K562 (cell line): ENCODE data around the gene ICAM3. TPM values are rescaled to one million over a fixed set of nuclear protein-coding genes. Genes with fewer than 3 reads are reported as not detected.

Experiments used
- ATF7 ChIP-seq: fragments of 450-650 bp; IDR thresholded peaks from 2 replicates; pipeline ENCODE4 v1.7.1; 2014; ENCODE audit warnings: mild to moderate bottlenecking, moderate library complexity
- BACH1 ChIP-seq: fragments of 200-800 bp; sonication (Bioruptor generic); IDR thresholded peaks from 2 replicates; pipeline ENCODE4 v1.6.1; 2016; ENCODE audit warnings: missing genetic modification characterization, missing compliant biosample characterization
- BRD9 ChIP-seq: fragments of 450-650 bp; IDR thresholded peaks from 2 replicates; pipeline ENCODE4 v1.6.1; 2018; ENCODE audit warnings: low read depth; ENCODE audit not compliant: partially characterized antibody
- DMBX1 ChIP-seq: fragments of 250-450 bp; sonication (Bioruptor Pico); IDR thresholded peaks from 2 replicates; pipeline ENCODE4 v1.8.0; 2022; ENCODE audit warnings: inconsistent platforms, mild to moderate bottlenecking, moderate library complexity, borderline replicate concordance
- ETS2 ChIP-seq: IDR thresholded peaks from 2 replicates; pipeline ENCODE4 v1.6.1; 2016; ENCODE audit warnings: borderline replicate concordance, missing genetic modification characterization, mild to moderate bottlenecking, moderate library complexity, missing compliant biosample characterization; ENCODE audit not compliant: poor library complexity, severe bottlenecking
- JUND ChIP-seq, 2 experiments: IDR thresholded peaks; 2 replicates in 1 of 2; 3 replicates in 1 of 2; pipeline ENCODE4 v1.6.1; 2011; ENCODE audit warnings: borderline replicate concordance in 2 of 2, low read depth in 2 of 2, low read length in 2 of 2, improper control_type of control experiment in 1 of 2, missing biosample characterization in 1 of 2, missing genetic modification characterization in 1 of 2, missing genetic modification reagents in 1 of 2
- KAT7 ChIP-seq: sonication (generic); formaldehyde crosslinking; IDR thresholded peaks from 2 replicates; pipeline ENCODE4 v1.8.0; 2022; ENCODE audit warnings: missing genetic modification reagents, mild to moderate bottlenecking, borderline replicate concordance
- MED1 ChIP-seq: sonication (generic); formaldehyde crosslinking; IDR thresholded peaks from 2 replicates; pipeline ENCODE4 v1.8.1; 2023; ENCODE audit warnings: missing genetic modification reagents, borderline replicate concordance
- MYC ChIP-seq, 2 experiments: fragments of 250-450 bp in 1 of 2; sonication (Bioruptor Pico) in 1 of 2; IDR thresholded peaks; 2 replicates each; pipeline versions ENCODE4 v1.5.1 to v1.6.1; 2012 to 2021; ENCODE audit warnings: low read depth in 2 of 2, borderline replicate concordance in 1 of 2, improper control_type of control experiment in 1 of 2, low read length in 1 of 2, mild to moderate bottlenecking in 1 of 2, moderate library complexity in 1 of 2
- NCOA4 ChIP-seq: fragments of 450-650 bp; IDR thresholded peaks from 2 replicates; pipeline ENCODE4 v1.6.1; 2018; ENCODE audit warnings: mild to moderate bottlenecking; ENCODE audit not compliant: partially characterized antibody
- NCOR1 ChIP-seq: fragments of 450-650 bp; IDR thresholded peaks from 2 replicates; pipeline ENCODE4 v1.6.1; 2016; ENCODE audit warnings: mild to moderate bottlenecking, moderate library complexity
- NR4A1 ChIP-seq, 2 experiments: fragments of 250-450 bp in 1 of 2; fragments of 450-650 bp in 1 of 2; sonication (Bioruptor Pico) in 1 of 2; IDR thresholded peaks; 2 replicates each; pipeline versions ENCODE4 v1.4.0 to v1.6.1; 2016 to 2020; ENCODE audit warnings: mild to moderate bottlenecking in 2 of 2, missing compliant biosample characterization in 1 of 2, missing genetic modification characterization in 1 of 2, moderate library complexity in 1 of 2
- PURB ChIP-seq: sonication (generic); formaldehyde crosslinking; IDR thresholded peaks from 2 replicates; pipeline ENCODE4 v1.9.0; 2021; ENCODE audit warnings: low read depth, mild to moderate bottlenecking, missing genetic modification reagents
- RAD21 ChIP-seq, 2 experiments: fragments of 250-450 bp in 1 of 2; fragments of 450-650 bp in 1 of 2; sonication (Bioruptor Pico) in 1 of 2; formaldehyde crosslinking in 1 of 2; IDR thresholded peaks in 1 of 2; conservative IDR thresholded peaks in 1 of 2; 2 replicates each; pipeline versions ENCODE4 v1.4.0 to v1.8.0; 2020 to 2022; ENCODE audit warnings: mild to moderate bottlenecking in 2 of 2, moderate library complexity in 1 of 2
- RBM39 ChIP-seq: fragments of 200-400 bp; formaldehyde crosslinking; optimal IDR thresholded peaks from 2 replicates; pipeline ENCODE3; 2018; ENCODE audit warnings: low read depth, low read length
- SIX5 ChIP-seq, 2 experiments: IDR thresholded peaks; 2 replicates each; pipeline ENCODE4 v1.6.1; 2011; ENCODE audit warnings: low read length in 2 of 2, borderline replicate concordance in 1 of 2, low read depth in 1 of 2, mild to moderate bottlenecking in 1 of 2, moderate library complexity in 1 of 2; ENCODE audit not compliant: insufficient read depth in 1 of 2
- SLC30A9 ChIP-seq: fragments of 250-450 bp; sonication (Bioruptor Pico); IDR thresholded peaks from 2 replicates; pipeline ENCODE4 v1.8.0; 2022; ENCODE audit warnings: mild to moderate bottlenecking, moderate library complexity
- STAG1 ChIP-seq: sonication (generic); formaldehyde crosslinking; IDR thresholded peaks from 2 replicates; pipeline ENCODE4 v1.5.0; 2020; ENCODE audit warnings: missing genetic modification reagents, borderline replicate concordance
- TEAD1 ChIP-seq, 2 experiments: fragments of 450-650 bp in 1 of 2; sonication (generic) in 1 of 2; formaldehyde crosslinking; IDR thresholded peaks; 2 replicates each; pipeline versions ENCODE4 v1.4.0 to v1.8.0; 2020 to 2022; ENCODE audit warnings: mild to moderate bottlenecking in 2 of 2, missing genetic modification reagents in 1 of 2
- XRCC3 ChIP-seq: fragments of 450-650 bp; IDR thresholded peaks from 2 replicates; pipeline ENCODE4 v1.6.1; 2017; ENCODE audit warnings: mild to moderate bottlenecking, moderate library complexity
- ZBTB17 ChIP-seq: fragments of 450-650 bp; formaldehyde crosslinking; IDR thresholded peaks from 2 replicates; pipeline ENCODE4 v1.4.0; 2020; ENCODE audit warnings: mild to moderate bottlenecking
- ZFX ChIP-seq: sonication (generic); formaldehyde crosslinking; IDR thresholded peaks from 2 replicates; pipeline ENCODE4 v1.8.0; 2022; ENCODE audit warnings: mild to moderate bottlenecking, missing genetic modification reagents, moderate library complexity
- ZKSCAN8 ChIP-seq: fragments of 200-800 bp; sonication (Bioruptor generic); IDR thresholded peaks from 2 replicates; pipeline ENCODE4 v1.6.1; 2016; ENCODE audit warnings: missing genetic modification characterization, missing compliant biosample characterization
- ZNF146 ChIP-seq: IDR thresholded peaks from one replicate; pipeline ENCODE4 v1.6.1; 2018; ENCODE audit warnings: missing compliant biosample characterization; ENCODE audit not compliant: unreplicated experiment
- ZNF175 ChIP-seq: fragments of 200-800 bp; sonication (Bioruptor generic); IDR thresholded peaks from 2 replicates; pipeline ENCODE4 v1.6.1; 2016; ENCODE audit warnings: low read depth, mild to moderate bottlenecking, missing genetic modification characterization, missing compliant biosample characterization
- ZNF316 ChIP-seq: fragments of 450-650 bp; IDR thresholded peaks from 2 replicates; pipeline ENCODE4 v1.6.1; 2016
- ZNF511 ChIP-seq: sonication (generic); formaldehyde crosslinking; IDR thresholded peaks from 2 replicates; pipeline ENCODE4 v1.8.0; 2022; ENCODE audit warnings: mild to moderate bottlenecking, missing genetic modification reagents
- ZNF778 ChIP-seq: fragments of 450-650 bp; formaldehyde crosslinking; IDR thresholded peaks from 2 replicates; pipeline ENCODE4 v1.4.0; 2020; ENCODE audit warnings: mild to moderate bottlenecking, moderate library complexity
- polyA plus RNA-seq, 8 experiments: library from polyadenylated mRNA; depleted of rRNA in 4 of 8; stranded (reverse) in 5 of 8; unstranded in 3 of 8; fragments of >200 nt; fragmentation: Nextera tagmentation in 2 of 8; fragmentation: Illumina TruSeq in 1 of 8; extraction: Ambion mirVana in 2 of 8; extraction: Trizol in 1 of 8; gene quantifications; 2 replicates each; pipeline versions ENCODE4 v1.2.1 to v1.2.3, GENCODE V29; 2011 to 2014; ENCODE audit warnings: inconsistent platforms in 1 of 8, missing spikeins in 1 of 8
- total RNA-seq, 7 experiments: library from RNA; depleted of rRNA in 6 of 7; stranded (reverse); fragments of >200 nt in 6 of 7; fragmentation: Illumina TruSeq in 2 of 7; extraction: Trizol in 2 of 7; gene quantifications; 2 replicates each; pipeline versions ENCODE4 v1.2.1 to v1.2.3, GENCODE V29; 2011 to 2021; ENCODE audit warnings: low replicate concordance in 1 of 7

The ICAM3 gene
- total and polyA plus RNA-seq, 9 of the 15 experiments (the other 6 are each of a cell fraction or from before 2014, with no cell fraction given) = 6.5 to 39.5 (median 24.2) TPM

DNA sequence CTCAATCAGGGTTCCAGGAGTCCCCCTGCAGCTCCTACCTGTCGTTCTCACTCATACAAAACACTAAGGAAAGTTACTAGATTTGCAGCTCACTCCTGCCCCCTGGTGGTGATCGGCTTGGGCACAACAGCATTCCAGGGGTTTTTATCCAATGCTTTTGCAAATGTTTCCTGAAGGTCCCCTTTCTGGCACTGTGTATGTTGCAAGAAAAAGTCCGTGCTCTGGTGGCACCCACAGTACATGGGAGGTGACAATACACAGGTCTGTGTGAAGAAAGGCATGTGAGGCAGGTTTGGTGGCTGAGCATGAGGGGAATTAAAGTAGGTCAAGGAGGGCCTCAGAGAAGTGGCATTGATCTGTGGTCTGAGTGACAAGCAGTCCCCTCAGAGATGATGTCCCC lies 49.5 kb upstream of the ICAM3 start (continued):
- peak; percentile 34; the same call in 1 of the 2 replicates for TF ChIP-seq KAT7
- TF ChIP-seq BACH1 (tag) = no peak
- TF ChIP-seq MED1 = no peak
- no peak for TF ChIP-seq ETS2 (tag)
- no peak for TF ChIP-seq NR4A1 (CRISPR knock-in tag; IDR thresholded peaks at IDR 0.05)
- TF ChIP-seq NR4A1 (tag; IDR thresholded peaks at IDR 0.05) = no peak
- no peak for TF ChIP-seq XRCC3
- TF ChIP-seq SIX5 (IDR thresholded peaks at IDR 0.05; ENCODE audit: borderline replicate concordance in 1 of 2, insufficient read depth in 1 of 2, low read depth in 1 of 2, low read length in 2 of 2) = no peak
- no peak for TF ChIP-seq ATF7
- TF ChIP-seq TEAD1 (CRISPR knock-in tag; IDR thresholded peaks at IDR 0.05) = peak in 1 of 2 experiments; percentile 97; a peak in 2 of 4 replicates
- no peak for TF ChIP-seq ZNF175 (CRISPR knock-in tag)
- no peak for TF ChIP-seq NCOA4
- TF ChIP-seq ZNF511 (CRISPR knock-in tag) = no peak
- TF ChIP-seq JUND (IDR thresholded peaks at IDR 0.05; ENCODE audit: borderline replicate concordance, low read depth, low read length) = 0 out of 2 replicates have a peak, but pooled peaks have one; percentile 42
- no peak; the same call in 2 of the 3 replicates for TF ChIP-seq JUND (tag; IDR thresholded peaks at IDR 0.05; ENCODE audit: borderline replicate concordance, low read depth, low read length)
- TF ChIP-seq RAD21 (CRISPR knock-in tag; conservative IDR thresholded peaks at IDR 0.05 in 1 of 2, IDR thresholded peaks at IDR 0.05 in 1 of 2) = peak; percentile 92 to 96
- TF ChIP-seq ZBTB17 = no peak
- TF ChIP-seq ZKSCAN8 = no peak
- TF ChIP-seq ZNF778 = no peak
- TF ChIP-seq ZNF316 = no peak
- peak; percentile 34 for TF ChIP-seq RBM39
- no peak for TF ChIP-seq MYC (IDR thresholded peaks at IDR 0.05; ENCODE audit: low read depth, low read length)
- no peak for TF ChIP-seq MYC (CRISPR knock-in tag; IDR thresholded peaks at IDR 0.05; ENCODE audit: borderline replicate concordance, low read depth)
- TF ChIP-seq ZNF146 (CRISPR knock-in tag) = no peak
- no peak for TF ChIP-seq SLC30A9 (CRISPR knock-in tag)
- no peak for TF ChIP-seq ZFX
- peak; percentile 80; the same call in 1 of the 2 replicates for TF ChIP-seq STAG1 (CRISPR knock-in tag)
- 0 out of 2 replicates have a peak, but pooled peaks have one; percentile 29 for TF ChIP-seq NCOR1
- no peak for TF ChIP-seq DMBX1 (CRISPR knock-in tag)
- no peak for TF ChIP-seq BRD9
- no peak for TF ChIP-seq PURB (CRISPR knock-in tag)
